ENCODE results near the gene PGM5. TPM values are rescaled to one million over a fixed set of nuclear protein-coding genes. Genes with fewer than 3 reads are reported as not detected.

The PGM5 gene
- total and polyA plus RNA-seq, 2 experiments from 2014 or later: not detected

GRCh38 chr9:68473790-68474189 is 117.4 kb downstream of the PGM5 start:
- no peak for DNase-seq (ENCODE audit: low spot score)
- Mint-ChIP-seq H3K36me3 (ENCODE audit: low read depth) (no peaks in the 10 kb centered on the region), H3K27me3 (ENCODE audit: insufficient read depth, low read depth, poor library complexity) (peaks cover 2% of the 10 kb centered on the region), H3K27ac (no peak overlapping the region), H3K9me3 (no peaks in the 10 kb centered on the region; the same call in 2 of the 3 replicates), H3K4me1 (no peaks in the 10 kb centered on the region), H3K4me3 (no peak overlapping the region)
- no peaks in the 10 kb centered on the region for H3K4me1 ChIP-seq (ENCODE audit: insufficient read depth)
- no peak overlapping the region for H3K27ac ChIP-seq (ENCODE audit: low read depth)
- H3K4me2 ChIP-seq: no peak overlapping the region
- TF ChIP-seq STAT1 (IDR thresholded peaks at IDR 0.05; ENCODE audit: unreplicated experiment) (no peak), JUNB (IDR thresholded peaks at IDR 0.05; ENCODE audit: unreplicated experiment) (no peak), REST (IDR thresholded peaks at IDR 0.05; ENCODE audit: unreplicated experiment) (no peak), ZNF114 (CRISPR knock-in tag; IDR thresholded peaks at IDR 0.05) (no peak), ZNF462 (CRISPR knock-in tag; IDR thresholded peaks at IDR 0.05) (no peak), POLR2AphosphoS5 (IDR thresholded peaks at IDR 0.05; ENCODE audit: low read depth) (no peak), EZH2 (IDR thresholded peaks at IDR 0.05; ENCODE audit: low read depth, unreplicated experiment) (no peak), ZNF331 (CRISPR knock-in tag; IDR thresholded peaks at IDR 0.05; ENCODE audit: low read depth) (no peak), CREB1 (CRISPR knock-in tag; IDR thresholded peaks at IDR 0.05; ENCODE audit: low read depth) (no peak), EZH2phosphoT487 (IDR thresholded peaks at IDR 0.05; ENCODE audit: unreplicated experiment) (no peak), NANOG (IDR thresholded peaks at IDR 0.05; ENCODE audit: borderline replicate concordance) (no peak)
- TF ChIP-seq, protein P1, sequence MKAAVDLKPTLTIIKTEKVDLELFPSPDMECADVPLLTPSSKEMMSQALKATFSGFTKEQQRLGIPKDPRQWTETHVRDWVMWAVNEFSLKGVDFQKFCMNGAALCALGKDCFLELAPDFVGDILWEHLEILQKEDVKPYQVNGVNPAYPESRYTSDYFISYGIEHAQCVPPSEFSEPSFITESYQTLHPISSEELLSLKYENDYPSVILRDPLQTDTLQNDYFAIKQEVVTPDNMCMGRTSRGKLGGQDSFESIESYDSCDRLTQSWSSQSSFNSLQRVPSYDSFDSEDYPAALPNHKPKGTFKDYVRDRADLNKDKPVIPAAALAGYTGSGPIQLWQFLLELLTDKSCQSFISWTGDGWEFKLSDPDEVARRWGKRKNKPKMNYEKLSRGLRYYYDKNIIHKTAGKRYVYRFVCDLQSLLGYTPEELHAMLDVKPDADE (IDR thresholded peaks at IDR 0.05): no peak
- TF ChIP-seq, protein P2, sequence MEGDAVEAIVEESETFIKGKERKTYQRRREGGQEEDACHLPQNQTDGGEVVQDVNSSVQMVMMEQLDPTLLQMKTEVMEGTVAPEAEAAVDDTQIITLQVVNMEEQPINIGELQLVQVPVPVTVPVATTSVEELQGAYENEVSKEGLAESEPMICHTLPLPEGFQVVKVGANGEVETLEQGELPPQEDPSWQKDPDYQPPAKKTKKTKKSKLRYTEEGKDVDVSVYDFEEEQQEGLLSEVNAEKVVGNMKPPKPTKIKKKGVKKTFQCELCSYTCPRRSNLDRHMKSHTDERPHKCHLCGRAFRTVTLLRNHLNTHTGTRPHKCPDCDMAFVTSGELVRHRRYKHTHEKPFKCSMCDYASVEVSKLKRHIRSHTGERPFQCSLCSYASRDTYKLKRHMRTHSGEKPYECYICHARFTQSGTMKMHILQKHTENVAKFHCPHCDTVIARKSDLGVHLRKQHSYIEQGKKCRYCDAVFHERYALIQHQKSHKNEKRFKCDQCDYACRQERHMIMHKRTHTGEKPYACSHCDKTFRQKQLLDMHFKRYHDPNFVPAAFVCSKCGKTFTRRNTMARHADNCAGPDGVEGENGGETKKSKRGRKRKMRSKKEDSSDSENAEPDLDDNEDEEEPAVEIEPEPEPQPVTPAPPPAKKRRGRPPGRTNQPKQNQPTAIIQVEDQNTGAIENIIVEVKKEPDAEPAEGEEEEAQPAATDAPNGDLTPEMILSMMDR (conservative IDR thresholded peaks at IDR 0.05; ENCODE audit: low read depth in 2 of 2): no peak
- no peaks in the 10 kb centered on the region for H3F3A ChIP-seq (replicated peaks; ENCODE audit: low read depth)
- H3K4me3 ChIP-seq: no peak overlapping the region
- H3K27me3 ChIP-seq (ENCODE audit: insufficient read depth): peaks cover 9% of the 10 kb centered on the region; the same call in 1 of the 2 replicates
- no peak for ATAC-seq
- H3K79me2 ChIP-seq (replicated peaks; ENCODE audit: insufficient read depth): no peaks in the 10 kb centered on the region
- H3K9me2 ChIP-seq (ENCODE audit: insufficient read depth): no peaks in the 10 kb centered on the region
- H3K36me3 ChIP-seq (ENCODE audit: insufficient read depth): no peaks in the 10 kb centered on the region
- no peak overlapping the region for H2AFZ ChIP-seq
- H4K20me1 ChIP-seq (replicated peaks; ENCODE audit: insufficient read depth): no peaks in the 10 kb centered on the region

All from GM23338 (cell line).